AG08395 (cell line): ENCODE measurements around the gene CEP78.
A peak's percentile ranks its signal among the peaks of the same experiment; 100 is the strongest.

Experiments
- DNase-seq: peaks from one replicate; pipeline ENCODE4 v3.0.0; 2012; ENCODE audit warnings: mixed read lengths, low spot score

The CEP78 gene

GRCh38 chr9:78306222-78307076, 70.6 kb downstream of the CEP78 start:
- no peak for DNase-seq

DNA sequence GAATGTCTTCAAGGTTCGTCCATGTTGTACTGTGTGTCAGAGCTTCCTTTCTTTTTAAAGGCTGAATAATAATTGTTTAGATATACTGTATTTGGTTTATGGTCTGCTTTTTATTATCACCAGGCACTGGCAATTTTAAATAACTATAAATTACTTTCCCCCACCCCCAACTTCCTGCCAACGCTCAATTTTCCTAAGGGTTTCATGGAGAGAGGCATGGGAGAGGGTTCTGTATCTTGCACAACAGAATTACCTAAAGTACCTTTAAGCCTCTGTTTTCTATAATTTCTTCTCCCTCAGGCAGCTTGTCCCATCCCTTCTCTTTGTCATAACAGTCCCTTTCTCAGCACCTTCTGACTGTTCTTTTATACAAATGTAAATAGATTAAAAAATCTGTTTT, 71.5 kb downstream of the CEP78 start:
- no peak for DNase-seq

DNA sequence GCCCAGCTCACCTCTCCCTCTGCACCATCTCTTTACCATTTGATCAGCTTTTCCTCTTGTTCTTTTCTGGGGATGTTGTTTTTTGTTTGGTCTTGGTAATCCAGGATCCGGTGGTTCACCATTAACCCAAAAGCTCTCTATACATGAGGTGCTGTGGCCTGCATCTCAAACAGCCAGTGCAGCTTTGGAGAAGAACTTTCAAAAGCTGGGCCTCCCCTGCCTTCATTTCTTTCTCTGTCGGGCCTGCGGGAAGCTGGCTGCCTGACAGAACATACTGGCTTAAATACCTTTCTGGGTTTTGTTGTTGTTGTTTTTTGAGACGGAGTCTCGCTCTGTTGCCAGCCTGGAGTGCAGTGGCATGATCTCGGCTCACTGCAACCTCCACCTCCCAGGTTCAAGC, 73.2 kb downstream of the CEP78 start:
- no peak for DNase-seq

DNA sequence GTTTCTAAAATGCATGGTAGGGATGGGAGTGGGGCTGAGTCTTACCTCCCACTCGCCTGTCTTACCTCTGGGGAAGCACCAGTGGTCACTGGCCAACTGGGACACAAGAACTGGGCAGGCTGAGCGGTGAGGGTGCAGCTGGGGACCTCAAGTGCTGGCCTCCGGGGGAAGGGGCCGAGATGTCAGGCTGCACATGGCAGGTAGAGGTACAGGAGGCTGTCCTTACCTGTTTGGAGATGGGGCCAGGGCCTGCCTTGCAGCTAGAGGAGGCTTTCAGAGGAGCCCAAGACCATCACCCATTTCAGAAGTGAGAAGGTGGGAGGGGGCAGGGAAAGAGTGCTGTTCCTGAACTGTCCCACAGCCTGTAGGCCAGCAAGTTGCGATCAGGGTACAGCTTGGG, 75.2 kb downstream of the CEP78 start:
- DNase-seq = no peak

- DNase-seq = no peak
These were observed 76.1 kb downstream of the CEP78 start for GRCh38 chr9:78311886-78312524.

DNA sequence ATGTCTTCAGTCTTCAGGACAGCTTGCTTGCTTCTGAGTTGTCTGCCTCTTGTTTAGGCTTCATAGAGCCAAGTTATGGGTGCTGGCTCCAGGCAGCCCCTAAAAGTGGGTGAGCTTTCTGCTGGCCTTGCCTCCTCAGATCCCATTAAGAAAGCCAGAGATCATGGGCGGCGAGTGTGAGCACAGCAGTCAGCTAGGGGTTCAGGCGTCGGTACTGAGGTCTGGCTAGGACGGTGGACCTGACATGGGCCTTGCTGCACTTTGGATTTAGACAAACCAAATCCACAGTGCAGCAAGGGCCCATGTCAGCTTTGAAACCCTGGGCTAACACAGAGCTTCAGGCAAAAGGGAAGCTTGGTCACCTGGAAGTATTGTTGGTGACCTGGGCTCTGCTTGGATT, 78.7 kb downstream of the CEP78 start:
- DNase-seq = no peak

DNA sequence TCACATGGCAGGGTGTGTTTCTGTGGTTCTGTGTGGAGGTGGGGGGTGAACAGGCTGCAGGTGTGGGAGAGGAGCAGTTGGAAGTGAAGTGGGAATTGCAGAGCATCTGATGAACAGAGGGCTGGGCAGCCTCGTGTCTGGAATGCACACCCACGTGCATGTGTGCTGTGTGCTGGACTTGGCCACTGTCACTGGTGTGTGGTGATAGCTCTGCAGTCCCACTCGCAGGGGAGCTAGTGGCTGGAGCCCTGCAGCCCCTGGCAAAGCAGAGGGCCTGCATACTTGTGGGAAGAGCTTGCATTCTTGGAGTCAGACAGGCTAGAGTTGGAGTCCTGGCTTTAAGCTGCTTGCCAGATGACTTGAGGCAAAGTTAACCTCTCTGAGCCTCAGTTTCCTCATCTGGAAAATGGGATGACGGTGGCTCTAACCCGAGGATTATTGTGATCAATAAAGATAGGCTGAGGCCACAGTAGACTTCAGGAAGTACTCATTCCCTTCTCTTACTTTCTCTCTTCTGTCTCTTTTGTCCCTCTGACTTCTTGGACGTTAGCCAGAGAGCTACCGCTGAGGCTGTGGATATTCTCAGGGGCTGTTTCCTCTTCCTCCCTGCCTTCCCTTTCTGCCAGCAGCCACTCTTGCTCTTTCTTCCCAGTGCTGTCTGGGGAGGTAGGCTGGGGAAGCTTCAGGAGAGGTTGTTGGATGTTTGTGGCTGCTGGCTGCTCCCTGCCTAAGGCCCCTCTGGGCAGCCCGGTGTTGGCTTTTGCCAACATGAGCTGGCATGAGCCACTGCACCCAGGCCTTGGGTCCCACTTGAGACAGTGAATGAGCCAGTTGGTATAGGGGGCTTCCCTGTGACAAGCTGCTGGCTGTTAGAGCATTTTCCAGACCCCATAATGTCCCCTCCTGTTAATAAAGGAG, 79.3 kb downstream of the CEP78 start:
- DNase-seq = peak; percentile 77

DNA sequence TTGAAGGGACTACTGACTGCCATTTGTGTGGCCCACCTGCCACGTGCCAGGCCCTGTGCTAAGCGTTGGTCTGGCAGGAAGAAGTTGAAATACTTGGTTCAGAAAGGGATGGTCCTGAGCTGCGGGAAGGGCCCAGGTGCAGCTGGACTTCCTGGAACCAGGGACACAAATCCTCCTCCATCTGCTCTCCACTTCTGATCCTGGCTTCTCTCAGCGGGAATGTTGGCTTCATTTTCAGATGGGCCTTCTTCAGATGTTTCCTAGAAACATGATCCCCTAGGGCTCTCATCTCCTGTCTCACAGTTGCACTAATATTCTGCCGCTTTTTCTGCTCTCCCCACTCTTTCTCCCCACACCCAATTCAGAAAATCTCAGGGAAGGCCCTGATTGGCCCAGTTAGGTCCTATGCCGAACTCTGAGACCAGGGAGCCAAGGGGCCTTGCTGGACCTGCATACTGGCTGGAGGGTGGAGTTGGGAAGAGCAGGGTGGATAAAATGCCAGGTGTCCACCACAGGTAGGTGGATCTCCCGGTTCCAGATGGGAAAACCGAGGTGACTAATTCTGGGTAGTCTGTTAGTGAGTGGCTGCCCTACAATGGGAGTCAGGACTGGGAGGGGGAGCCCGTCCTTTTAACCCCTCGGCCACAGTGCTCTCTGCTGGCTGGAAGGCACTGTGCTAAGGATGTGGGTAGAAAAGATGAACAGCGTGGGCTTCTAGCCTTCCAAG, 80.5 kb downstream of the CEP78 start:
- no peak for DNase-seq

- no peak for DNase-seq
These were observed 83.5 kb downstream of the CEP78 start for GRCh38 chr9:78319197-78320029.

DNA sequence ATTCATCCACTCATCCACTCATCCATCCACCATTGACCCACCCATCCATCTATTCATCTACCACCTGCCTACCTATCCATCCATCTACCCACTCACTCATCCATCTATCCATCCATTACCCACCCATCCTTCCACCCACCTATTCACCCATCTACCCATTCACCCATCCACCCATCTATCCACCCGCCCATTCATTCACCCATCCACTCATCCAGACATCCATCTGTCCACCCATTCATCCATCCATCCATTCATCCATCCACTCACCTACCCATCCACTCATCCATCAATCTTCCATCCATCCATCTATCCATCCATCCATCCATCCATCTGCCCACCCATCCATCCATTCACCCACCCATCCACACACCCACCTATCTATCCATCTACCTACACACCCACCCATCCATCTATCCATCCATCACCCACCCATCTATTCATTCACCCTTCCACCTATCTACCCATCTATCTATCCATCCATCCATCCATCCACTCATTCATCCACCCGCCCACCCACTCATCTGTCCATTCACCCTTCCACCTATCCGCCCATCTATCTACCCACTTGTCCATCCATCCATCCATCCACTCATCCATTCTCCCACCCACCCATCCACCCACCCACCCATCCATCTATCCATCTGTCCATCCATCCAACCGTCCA, 84.3 kb downstream of the CEP78 start:
- no peak for DNase-seq

- no peak for DNase-seq
These were observed 85.1 kb downstream of the CEP78 start for GRCh38 chr9:78320875-78321496.

GRCh38 chr9:78321505-78321904, 85.6 kb downstream of the CEP78 start:
- DNase-seq = no peak

DNA sequence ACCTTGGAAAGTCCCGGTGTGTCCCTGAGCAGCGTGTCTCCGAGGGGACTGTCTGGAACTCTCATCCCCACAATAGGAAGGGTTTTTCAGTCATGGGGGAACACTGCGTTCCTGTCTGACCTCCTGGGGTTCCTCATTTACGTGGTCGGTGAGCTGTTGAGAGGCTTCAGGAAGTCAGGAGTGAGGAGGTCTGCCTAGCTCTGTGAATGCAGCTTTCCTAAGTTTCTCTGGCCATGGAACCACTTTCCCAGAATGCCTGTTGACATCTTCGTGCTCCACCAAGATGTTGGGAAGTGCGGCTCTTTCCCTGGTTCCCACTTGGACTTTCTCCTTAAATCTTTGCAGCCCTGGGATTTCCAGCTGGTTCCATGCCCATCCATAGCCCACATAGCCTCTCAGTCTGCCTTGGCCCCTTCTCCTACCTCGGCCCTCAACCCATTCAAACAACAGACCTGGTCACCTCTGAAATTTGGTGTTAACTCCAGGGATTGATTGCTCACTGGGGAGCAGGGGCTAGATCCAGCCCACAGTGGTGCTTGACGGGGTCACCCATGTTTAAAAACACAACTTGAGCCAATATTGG, 88.3 kb downstream of the CEP78 start:
- DNase-seq = no peak

- DNase-seq = no peak
These were observed 88.8 kb downstream of the CEP78 start for GRCh38 chr9:78324682-78325081.

DNA sequence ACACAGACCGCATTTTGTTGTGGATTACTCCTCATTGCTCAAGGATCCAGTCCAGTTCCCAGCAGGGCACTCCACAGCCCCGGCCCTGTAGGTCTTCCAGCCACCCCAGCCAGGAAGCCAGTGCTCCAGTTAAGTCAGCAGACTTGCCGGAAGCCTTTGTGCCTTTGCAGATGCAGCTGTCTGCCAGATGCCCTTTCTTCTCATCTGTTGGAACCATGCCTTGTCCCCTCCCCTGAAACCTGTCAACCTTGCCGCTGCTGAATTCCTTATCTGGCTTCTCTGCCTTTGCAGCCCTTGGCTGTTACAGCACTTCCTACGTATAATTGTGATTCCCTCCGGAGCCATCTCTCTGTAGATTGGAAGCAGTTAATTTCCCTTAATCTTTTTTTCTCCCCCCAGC, 89.5 kb downstream of the CEP78 start:
- peak; percentile 61 for DNase-seq

DNA sequence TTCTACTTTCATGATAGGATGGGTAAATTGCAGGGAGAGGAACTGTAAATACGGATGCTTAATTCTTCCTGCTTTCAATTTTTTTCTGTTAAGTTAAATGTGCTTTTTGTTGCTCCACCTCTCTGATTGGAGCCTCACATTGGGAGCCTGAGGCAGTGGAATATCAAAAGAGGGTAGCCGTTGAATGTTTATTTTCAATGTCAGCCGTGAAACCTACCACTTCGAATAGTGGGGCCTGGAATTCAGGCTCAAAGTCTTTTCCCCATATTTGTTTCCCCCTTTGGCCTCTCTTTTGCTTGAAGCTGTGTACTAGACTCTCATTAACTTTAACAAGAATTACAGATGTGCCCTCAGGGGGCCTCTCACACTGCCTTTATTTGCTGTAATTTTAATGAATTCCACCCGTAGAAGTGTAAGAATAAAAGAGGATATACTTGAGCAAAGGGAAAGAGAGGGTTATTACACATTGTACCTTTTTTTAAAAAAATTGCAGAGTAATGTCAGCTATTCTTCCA, 90.0 kb downstream of the CEP78 start:
- no peak for DNase-seq

- no peak for DNase-seq
These were observed 90.7 kb downstream of the CEP78 start for GRCh38 chr9:78326564-78326963.
